ENCODE measurements around the gene SLC25A17. TPM values are rescaled to one million over a fixed set of nuclear protein-coding genes. Genes with fewer than 3 reads are reported as not detected.

The SLC25A17 gene
- total RNA-seq, 2 experiments from 2014 or later: 3.2 to 4.0 TPM

Small RNA genes lying within 50 kb of the gene (microRNA-seq; reads per million reads assigned to microRNA genes)
- gene MIR4766 (ENCODE audit: borderline microRNAs expressed): 0.51 reads per million

Other genes with a start within 250 kb of the SLC25A17 start
- gene MRTFA, start 182.6 kb downstream of the SLC25A17 start, total RNA-seq: 10 to 100 TPM; 53.7 to 56.7 TPM
- not detected for gene MCHR1, start 139.9 kb downstream of the SLC25A17 start, total RNA-seq
- 100 to 1,000 TPM; 143 to 160 TPM for gene ST13, start 37.3 kb upstream of the SLC25A17 start, total RNA-seq
- 10 to 100 TPM; 13.9 to 15.2 TPM for gene XPNPEP3, start 37.8 kb upstream of the SLC25A17 start, total RNA-seq
- not detected for gene DNAJB7, start 42.8 kb upstream of the SLC25A17 start, total RNA-seq
- 10 to 100 TPM; 22.1 to 22.3 TPM for gene RBX1, start 132.0 kb upstream of the SLC25A17 start, total RNA-seq